ENCODE results near the gene MRPS16. TPM values are rescaled to one million over a fixed set of nuclear protein-coding genes. Genes with fewer than 3 reads are reported as not detected.

The MRPS16 gene
- total and polyA plus RNA-seq, 2 of the 13 experiments (the other 11 are each of a cell fraction or from before 2014, with no cell fraction given), result 70.1 to 135 TPM

- peak; percentile 92; the same call in 1 of the 2 replicates for TF ChIP-seq ZNF44 (CRISPR knock-in tag; IDR thresholded peaks at IDR 0.05)
- peak; percentile 66; the same call in 1 of the 2 replicates for TF ChIP-seq ZNF841 (CRISPR knock-in tag; IDR thresholded peaks at IDR 0.05; ENCODE audit: borderline replicate concordance)
- no peak for TF ChIP-seq TBL1XR1 (IDR thresholded peaks at IDR 0.05; ENCODE audit: borderline replicate concordance, low read length, partially characterized antibody)
- no peak for TF ChIP-seq ZNF549 (CRISPR knock-in tag; IDR thresholded peaks at IDR 0.05)
- no peak for TF ChIP-seq CREB3 (CRISPR knock-in tag; IDR thresholded peaks at IDR 0.05)
- no peak for TF ChIP-seq TOE1 (CRISPR knock-in tag; IDR thresholded peaks at IDR 0.05)
- peak; percentile 72; the same call in 1 of the 2 replicates for TF ChIP-seq ZNF639 (CRISPR knock-in tag; conservative IDR thresholded peaks at IDR 0.05)
- TF ChIP-seq TERF1 (CRISPR knock-in tag; IDR thresholded peaks at IDR 0.05), result no peak
- no peak for TF ChIP-seq ZNF720 (CRISPR knock-in tag; IDR thresholded peaks at IDR 0.05)
- TF ChIP-seq GLI4 (CRISPR knock-in tag; IDR thresholded peaks at IDR 0.05; ENCODE audit: borderline replicate concordance), result 0 out of 2 replicates have a peak, but pooled peaks have one; percentile 57
- TF ChIP-seq ZNF264 (CRISPR knock-in tag; IDR thresholded peaks at IDR 0.05), result peak; percentile 73
- TF ChIP-seq ZBTB3 (CRISPR knock-in tag; IDR thresholded peaks at IDR 0.05; ENCODE audit: borderline replicate concordance, low read depth), result peak; percentile 37; the same call in 1 of the 2 replicates
- peak; percentile 29 for TF ChIP-seq PTBP1 (IDR thresholded peaks at IDR 0.05; ENCODE audit: low read depth, low read length, poor library complexity, severe bottlenecking)
- no peak; the same call in 1 of the 2 replicates for TF ChIP-seq PATZ1 (CRISPR knock-in tag; IDR thresholded peaks at IDR 0.05)
- TF ChIP-seq WIZ (CRISPR knock-in tag; IDR thresholded peaks at IDR 0.05), result peak; percentile 78; the same call in 1 of the 2 replicates
- no peak for TF ChIP-seq ZNF577 (CRISPR knock-in tag; IDR thresholded peaks at IDR 0.05; ENCODE audit: borderline replicate concordance, low read depth)
- TF ChIP-seq TFDP2 (CRISPR knock-in tag; IDR thresholded peaks at IDR 0.05), result peak; percentile 98
- peak; percentile 95 for TF ChIP-seq ZNF501 (CRISPR knock-in tag; IDR thresholded peaks at IDR 0.05)
- peak; percentile 53; the same call in 1 of the 2 replicates for TF ChIP-seq TFE3 (CRISPR knock-in tag; IDR thresholded peaks at IDR 0.05)
- no peak for TF ChIP-seq ZNF75D (CRISPR knock-in tag; IDR thresholded peaks at IDR 0.05; ENCODE audit: borderline replicate concordance)
Measured at GRCh38 chr10:73246646-73247508, 5.6 kb downstream of the MRPS16 start, which contains the start of gene DNAJC9 (continued).
